ENCODE data around the gene KCNK4. TPM values are rescaled to one million over a fixed set of nuclear protein-coding genes. Genes with fewer than 3 reads are reported as not detected.

The KCNK4 gene
- total and polyA plus RNA-seq, 2 of the 13 experiments (the other 11 are each of a cell fraction or from before 2014, with no cell fraction given) = not detected

- TF ChIP-seq FOXC1 (CRISPR knock-in tag; IDR thresholded peaks at IDR 0.05; ENCODE audit: borderline replicate concordance) (peak; percentile 51; the same call in 1 of the 2 replicates), ZNF556 (CRISPR knock-in tag; IDR thresholded peaks at IDR 0.05; ENCODE audit: borderline replicate concordance) (peak; percentile 70), PRDM10 (CRISPR knock-in tag; IDR thresholded peaks at IDR 0.05; ENCODE audit: low read depth) (no peak), ZFX (CRISPR knock-in tag; IDR thresholded peaks at IDR 0.05; ENCODE audit: low read depth) (peak; percentile 63; the same call in 1 of the 2 replicates), ZNF839 (CRISPR knock-in tag; IDR thresholded peaks at IDR 0.05; ENCODE audit: borderline replicate concordance) (no peak), SRF (IDR thresholded peaks at IDR 0.05; ENCODE audit: low read depth, low read length) (no peak), YY1 (IDR thresholded peaks at IDR 0.05; ENCODE audit: insufficient read depth, insufficient replicate concordance, low read depth, low read length) (peak; percentile 27), TBX2 (CRISPR knock-in tag; IDR thresholded peaks at IDR 0.05; ENCODE audit: borderline replicate concordance) (no peak), CEBPG (CRISPR knock-in tag; IDR thresholded peaks at IDR 0.05) (peak; percentile 92), ZNF609 (CRISPR knock-in tag; IDR thresholded peaks at IDR 0.05; ENCODE audit: borderline replicate concordance) (peak; percentile 49; the same call in 1 of the 2 replicates), MXI1 (IDR thresholded peaks at IDR 0.05; ENCODE audit: borderline replicate concordance, low read depth, low read length) (peak; percentile 29; the same call in 1 of the 3 replicates), ARHGAP35 (CRISPR knock-in tag; IDR thresholded peaks at IDR 0.05; ENCODE audit: borderline replicate concordance) (no peak), HNRNPL (IDR thresholded peaks at IDR 0.05; ENCODE audit: low read depth, low read length) (peak; percentile 80), KDM3A (CRISPR knock-in tag; IDR thresholded peaks at IDR 0.05; ENCODE audit: low read depth) (no peak), PHF21A (CRISPR knock-in tag; IDR thresholded peaks at IDR 0.05) (no peak), SP4 (CRISPR knock-in tag; IDR thresholded peaks at IDR 0.05) (0 out of 2 replicates have a peak, but pooled peaks have one; percentile 29), AGO2 (optimal IDR thresholded peaks at IDR 0.05; ENCODE audit: low read depth, low read length) (peak; percentile 42)
- TF ChIP-seq, protein P1, sequence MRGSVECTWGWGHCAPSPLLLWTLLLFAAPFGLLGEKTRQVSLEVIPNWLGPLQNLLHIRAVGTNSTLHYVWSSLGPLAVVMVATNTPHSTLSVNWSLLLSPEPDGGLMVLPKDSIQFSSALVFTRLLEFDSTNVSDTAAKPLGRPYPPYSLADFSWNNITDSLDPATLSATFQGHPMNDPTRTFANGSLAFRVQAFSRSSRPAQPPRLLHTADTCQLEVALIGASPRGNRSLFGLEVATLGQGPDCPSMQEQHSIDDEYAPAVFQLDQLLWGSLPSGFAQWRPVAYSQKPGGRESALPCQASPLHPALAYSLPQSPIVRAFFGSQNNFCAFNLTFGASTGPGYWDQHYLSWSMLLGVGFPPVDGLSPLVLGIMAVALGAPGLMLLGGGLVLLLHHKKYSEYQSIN (CRISPR knock-in tag; IDR thresholded peaks at IDR 0.05; ENCODE audit: borderline replicate concordance) = no peak
Measured at GRCh38 chr11:64306876-64307622, 15.9 kb downstream of the KCNK4 start (continued).

Data from HepG2 (cell line).